B cell (primary cell): Measurements from ENCODE around the gene CEP170. TPM values are rescaled to one million over a fixed set of nuclear protein-coding genes. Genes with fewer than 3 reads are reported as not detected.

ENCODE experiments used
- ATAC-seq: fragments of 200-7000 bp; cut with Tn5 transposase; one replicate; pipeline ENCODE4 v1.10.0; 2021; ENCODE audit warnings: low read depth, mild to moderate bottlenecking, moderate number of reproducible peaks, moderate library complexity
- CTCF ChIA-PET: fragments of 350-600 bp; sonication (Branson Sonifier 250); formaldehyde crosslinking; loops from one replicate; lab custom pipeline; 2021; ENCODE audit warnings: antibody characterized with exemption, inconsistent platforms; lab: Charles Lee
- POLR2A ChIA-PET: fragments of 350-600 bp; sonication (Branson Sonifier 250); formaldehyde crosslinking; loops from one replicate; lab custom pipeline; 2021; ENCODE audit warnings: antibody characterized with exemption; lab: Charles Lee
- DNase-seq: peaks from one replicate; pipeline ENCODE4 v3.0.0; 2013
- H2AFZ ChIP-seq: 2 replicates; pipeline ENCODE4 v1.6.1; 2012; ENCODE audit warnings: mild to moderate bottlenecking, low read depth, low read length; ENCODE audit not compliant: insufficient read depth, poor library complexity, severe bottlenecking
- H3K27ac ChIP-seq, 2 donors: 1 replicate in 1 of 2; 2 replicates in 1 of 2; pipeline ENCODE4 v1.5.1; 2012 to 2013; ENCODE audit warnings: low read length in 2 of 2, mild to moderate bottlenecking in 2 of 2, moderate library complexity in 1 of 2
- H3K27me3 ChIP-seq, 4 experiments: fragments of 200-600 bp in 1 of 4; sonication (generic) in 1 of 4; replicated peaks in 1 of 4; 1 replicate in 2 of 4; 2 replicates in 2 of 4; pipeline versions ENCODE4 v1.6.1 to v1.7.0; 2013 to 2016; ENCODE audit warnings: low read length in 3 of 4, mild to moderate bottlenecking in 2 of 4, mixed read lengths in 1 of 4, moderate library complexity in 1 of 4; ENCODE audit not compliant: insufficient read depth in 4 of 4, control insufficient read depth in 3 of 4; ENCODE audit errors: control extremely low read depth in 1 of 4
- H3K36me3 ChIP-seq, 2 experiments: replicated peaks in 1 of 2; 1 replicate in 1 of 2; 2 replicates in 1 of 2; pipeline versions ENCODE4 v1.6.1 to v1.7.1; 2013; ENCODE audit warnings: low read length in 1 of 2; ENCODE audit not compliant: insufficient read depth in 2 of 2, control insufficient read depth in 1 of 2; ENCODE audit errors: control extremely low read depth in 1 of 2, extremely low read depth in 1 of 2
- H3K4me1 ChIP-seq, 2 donors: fragments of 200-600 bp in 1 of 2; sonication (generic) in 1 of 2; 1 replicate in 1 of 2; 2 replicates in 1 of 2; pipeline versions ENCODE4 v1.5.1 to v1.6.1; 2013 to 2017; ENCODE audit warnings: low read length in 2 of 2; ENCODE audit not compliant: control insufficient read depth in 2 of 2, insufficient read depth in 2 of 2
- H3K4me2 ChIP-seq: replicated peaks from 2 replicates; pipeline ENCODE3; 2012; ENCODE audit warnings: mild to moderate bottlenecking, low read depth, low read length; ENCODE audit not compliant: poor library complexity, severe bottlenecking
- H3K4me3 ChIP-seq, 5 experiments: fragments of 200-600 bp in 1 of 5; sonication (generic) in 1 of 5; 1 replicate in 3 of 5; 2 replicates in 2 of 5; pipeline versions ENCODE4 v1.5.1 to v1.7.0; 2011 to 2016; ENCODE audit warnings: low read length in 4 of 5, mild to moderate bottlenecking in 4 of 5, low read depth in 2 of 5, control low read depth in 1 of 5, moderate library complexity in 1 of 5; ENCODE audit not compliant: insufficient read depth in 1 of 5; ENCODE audit errors: control extremely low read depth in 1 of 5, extremely low read depth in 1 of 5
- H3K79me2 ChIP-seq: fragments of 200-600 bp; sonication (generic); one replicate; pipeline ENCODE4 v1.6.0; 2016; ENCODE audit warnings: low read length; ENCODE audit not compliant: control insufficient read depth, insufficient read depth
- H3K9ac ChIP-seq: fragments of 200-600 bp; sonication (generic); 2 replicates; pipeline ENCODE4 v1.6.1; 2017; ENCODE audit warnings: mild to moderate bottlenecking, low read length, moderate library complexity
- H3K9me3 ChIP-seq, 3 donors: one replicate each; pipeline versions ENCODE4 v1.6.1 to v1.7.1; 2013; ENCODE audit warnings: low read length in 2 of 3; ENCODE audit not compliant: control insufficient read depth in 2 of 3, insufficient read depth in 1 of 3; ENCODE audit errors: control extremely low read depth in 1 of 3
- H4K20me1 ChIP-seq: 2 replicates; pipeline ENCODE4 v1.6.0; 2012; ENCODE audit warnings: mild to moderate bottlenecking, low read length; ENCODE audit not compliant: insufficient read depth, control insufficient read depth, poor library complexity, severe bottlenecking
- H3K27ac Mint-ChIP-seq: one replicate; pipeline ENCODE4 v1.8.0; 2021; ENCODE audit warnings: mixed read lengths
- H3K27me3 Mint-ChIP-seq: one replicate; pipeline ENCODE4 v1.8.0; 2021; ENCODE audit warnings: mixed read lengths
- H3K4me1 Mint-ChIP-seq: one replicate; pipeline ENCODE4 v1.8.0; 2021; ENCODE audit warnings: mixed read lengths
- H3K4me3 Mint-ChIP-seq: one replicate; pipeline ENCODE4 v1.8.0; 2021; ENCODE audit warnings: mixed read lengths
- H3K9me3 Mint-ChIP-seq: one replicate; pipeline ENCODE4 v1.8.0; 2022; ENCODE audit warnings: mixed read lengths; ENCODE audit not compliant: insufficient read depth
- EZH2 ChIP-seq: IDR thresholded peaks from 2 replicates; pipeline ENCODE4 v1.6.1; 2012; ENCODE audit warnings: borderline replicate concordance, low read depth, mild to moderate bottlenecking, moderate library complexity, low read length; ENCODE audit not compliant: insufficient read depth, poor library complexity, severe bottlenecking
- WGBS: methylation state at CpG from one replicate; pipeline ENCODE4 v1.1.5; 2013; ENCODE audit warnings: missing lambda C conversion rate; ENCODE audit not compliant: insufficient coverage; 5-methylcytosine and 5-hydroxymethylcytosine counted together
- intact Hi-C: fragments of 100-400 bp; cut with micrococcal nuclease; formaldehyde crosslinking; loops from one replicate; pipeline ENCODE4 v1.10.0; 2022
- polyA plus RNA-seq: library from polyadenylated mRNA; depleted of rRNA; stranded (reverse); fragments of >200 nt; gene quantifications from 2 replicates; pipeline ENCODE4 v1.2.3, GENCODE V29; 2012
- total RNA-seq, 2 donors: library from RNA; stranded (reverse); fragments of 120-200 nt in 1 of 2; gene quantifications; 1 replicate in 1 of 2; 2 replicates in 1 of 2; pipeline versions ENCODE4 v1.2.3 to v1.2.4, GENCODE V29; 2013 to 2022
- TF ChIP-seq, protein P1 (sequence below): fragments of 200-600 bp; IDR thresholded peaks from one replicate; pipeline ENCODE4 v1.8.0; 2022; ENCODE audit warnings: antibody characterized with exemption, mild to moderate bottlenecking

Gene CEP170
- total and polyA plus RNA-seq, 2 donors (not counting 1 experiment from before 2014, with no cell fraction given): 27.3 to 145 TPM

DNA sequence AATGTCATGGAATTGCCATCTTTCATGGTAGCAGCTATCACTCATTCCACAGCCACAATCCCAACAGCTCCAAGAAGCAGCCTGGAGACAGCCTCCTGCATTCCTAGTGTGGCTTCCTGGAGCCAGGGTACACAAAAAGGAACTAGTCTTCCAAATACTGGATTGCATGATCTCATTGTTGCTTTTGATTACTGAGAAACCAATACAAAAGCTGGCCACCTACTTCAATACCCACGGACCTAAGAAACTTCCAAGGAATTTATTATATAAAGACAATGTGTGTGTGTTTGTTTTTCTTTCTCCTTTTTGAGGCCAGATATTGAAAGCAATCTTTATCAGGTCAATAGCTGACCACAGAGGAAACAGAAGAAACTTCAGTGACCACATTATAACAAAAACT lies 25.6 kb downstream of the CEP170 start:
- peaks cover 19% of the 10 kb centered on the region for H3K9me3 Mint-ChIP-seq

DNA sequence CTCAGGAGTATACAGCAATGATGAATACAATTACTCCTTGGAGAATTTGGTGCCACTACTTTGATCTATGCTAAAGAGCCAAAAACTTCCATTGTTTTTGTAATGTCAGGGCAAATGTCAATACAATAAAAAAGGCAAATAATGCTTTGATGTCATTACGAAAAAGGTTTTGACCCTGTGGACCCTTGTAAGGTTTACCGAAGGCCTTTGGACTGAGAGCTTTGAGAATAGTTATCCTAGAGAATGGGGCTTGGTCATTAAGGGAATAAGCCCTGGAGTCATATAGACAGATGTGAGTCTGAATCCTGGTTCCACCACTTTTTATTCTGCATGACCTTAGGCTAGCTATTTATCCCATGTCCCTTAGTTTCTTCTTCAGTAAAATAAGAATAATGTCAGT lies 27.5 kb downstream of the CEP170 start:
- no peak overlapping the region for H3K27ac Mint-ChIP-seq
- peaks cover 15 to 32% (median 16%) of the 10 kb centered on the region in 3 donors for H3K9me3 ChIP-seq
- intact Hi-C loops: no loop called here
- DNase-seq (no peak), ATAC-seq (no peak)
- 100% methylated on average over 1 of the region's 2 CpGs for WGBS
- H3K4me3 ChIP-seq: no peak overlapping the region
- H3K4me1 Mint-ChIP-seq: peaks cover 15% of the 10 kb centered on the region
- H3K27ac ChIP-seq: no peak overlapping the region
- ChIA-PET CTCF (no interaction called here), POLR2A (interaction anchor here (1.4 kb wide), 1 partner anchor 17 kb away, joined by 3 read pairs; no protein-coding TSS in a partner anchor)
- peaks cover 69% of the 10 kb centered on the region for H3K79me2 ChIP-seq
- H3K27me3 Mint-ChIP-seq: no peaks in the 10 kb centered on the region
- H3K4me2 ChIP-seq: no peak overlapping the region
- H2AFZ ChIP-seq: no peak overlapping the region
- H3K36me3 ChIP-seq: peaks cover 24 to 29% of the 10 kb centered on the region in 2 experiments
- peaks cover 8% of the 10 kb centered on the region for H4K20me1 ChIP-seq
- peaks cover 17% of the 10 kb centered on the region for H3K9me3 Mint-ChIP-seq
- H3K9ac ChIP-seq: no peak overlapping the region
- no peak overlapping the region for H3K4me3 Mint-ChIP-seq
- H3K27me3 ChIP-seq: no peaks in the 10 kb centered on the region
- H3K4me1 ChIP-seq: no peaks in the 10 kb centered on the region
- TF ChIP-seq, protein P1, sequence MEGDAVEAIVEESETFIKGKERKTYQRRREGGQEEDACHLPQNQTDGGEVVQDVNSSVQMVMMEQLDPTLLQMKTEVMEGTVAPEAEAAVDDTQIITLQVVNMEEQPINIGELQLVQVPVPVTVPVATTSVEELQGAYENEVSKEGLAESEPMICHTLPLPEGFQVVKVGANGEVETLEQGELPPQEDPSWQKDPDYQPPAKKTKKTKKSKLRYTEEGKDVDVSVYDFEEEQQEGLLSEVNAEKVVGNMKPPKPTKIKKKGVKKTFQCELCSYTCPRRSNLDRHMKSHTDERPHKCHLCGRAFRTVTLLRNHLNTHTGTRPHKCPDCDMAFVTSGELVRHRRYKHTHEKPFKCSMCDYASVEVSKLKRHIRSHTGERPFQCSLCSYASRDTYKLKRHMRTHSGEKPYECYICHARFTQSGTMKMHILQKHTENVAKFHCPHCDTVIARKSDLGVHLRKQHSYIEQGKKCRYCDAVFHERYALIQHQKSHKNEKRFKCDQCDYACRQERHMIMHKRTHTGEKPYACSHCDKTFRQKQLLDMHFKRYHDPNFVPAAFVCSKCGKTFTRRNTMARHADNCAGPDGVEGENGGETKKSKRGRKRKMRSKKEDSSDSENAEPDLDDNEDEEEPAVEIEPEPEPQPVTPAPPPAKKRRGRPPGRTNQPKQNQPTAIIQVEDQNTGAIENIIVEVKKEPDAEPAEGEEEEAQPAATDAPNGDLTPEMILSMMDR: no peak
- no peak for TF ChIP-seq EZH2

More for the DNA sequence above, 25.6 kb downstream of the CEP170 start:
- H3K27ac Mint-ChIP-seq: no peak overlapping the region
- no peak for ATAC-seq
- peaks cover 14 to 21% of the 10 kb centered on the region in 2 experiments for H3K36me3 ChIP-seq
- DNase-seq: no peak
- no peak overlapping the region for H3K27ac ChIP-seq
- no CpG with 5 or more reads among the region's 1 CpG for WGBS
- no peak overlapping the region for H3K4me3 ChIP-seq
- no peaks in the 10 kb centered on the region for H3K27me3 ChIP-seq
- peaks cover 16% of the 10 kb centered on the region for H4K20me1 ChIP-seq
- CTCF ChIA-PET: no interaction called here
- H3K9ac ChIP-seq: no peak overlapping the region
- no peak overlapping the region for H3K4me2 ChIP-seq
- POLR2A ChIA-PET: no interaction called here
- no peak overlapping the region for H2AFZ ChIP-seq
- no peak overlapping the region for H3K4me3 Mint-ChIP-seq
- H3K4me1 Mint-ChIP-seq: peaks cover 15% of the 10 kb centered on the region
- no peaks in the 10 kb centered on the region for H3K4me1 ChIP-seq
- intact Hi-C loops: no loop called here
- no peak for TF ChIP-seq EZH2
- TF ChIP-seq, protein P1: no peak
- H3K79me2 ChIP-seq: peaks cover 80% of the 10 kb centered on the region
- no peaks in the 10 kb centered on the region for H3K27me3 Mint-ChIP-seq
- H3K9me3 ChIP-seq: peaks cover 19 to 34% (median 19%) of the 10 kb centered on the region in 3 donors
